ENCODE measurements around the gene ST6GALNAC5. TPM values are rescaled to one million over a fixed set of nuclear protein-coding genes. Genes with fewer than 3 reads are reported as not detected.

ST6GALNAC5 gene
- total RNA-seq, 1 donor from 2014 or later: 166 TPM

DNA sequence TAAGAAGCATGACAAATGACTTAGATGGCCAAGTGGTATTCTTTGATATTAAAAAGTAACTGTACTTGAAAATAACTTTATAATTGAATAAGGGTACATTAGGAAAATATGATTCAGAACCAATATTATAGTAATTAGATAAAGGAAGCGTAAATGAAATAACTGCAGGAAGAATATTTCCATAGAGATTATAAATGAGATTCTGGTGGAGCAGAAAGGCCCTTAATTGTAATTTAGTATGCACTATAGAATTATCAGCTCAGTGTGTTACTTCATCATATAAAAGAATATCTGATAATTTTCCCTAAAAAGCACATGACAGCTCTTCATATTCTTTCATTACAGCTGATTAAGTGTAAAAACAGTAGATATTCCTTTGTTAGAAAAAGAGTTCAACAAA, 180.3 kb downstream of the ST6GALNAC5 start:
- DNase-seq (ENCODE audit: low spot score): no peak

DNA sequence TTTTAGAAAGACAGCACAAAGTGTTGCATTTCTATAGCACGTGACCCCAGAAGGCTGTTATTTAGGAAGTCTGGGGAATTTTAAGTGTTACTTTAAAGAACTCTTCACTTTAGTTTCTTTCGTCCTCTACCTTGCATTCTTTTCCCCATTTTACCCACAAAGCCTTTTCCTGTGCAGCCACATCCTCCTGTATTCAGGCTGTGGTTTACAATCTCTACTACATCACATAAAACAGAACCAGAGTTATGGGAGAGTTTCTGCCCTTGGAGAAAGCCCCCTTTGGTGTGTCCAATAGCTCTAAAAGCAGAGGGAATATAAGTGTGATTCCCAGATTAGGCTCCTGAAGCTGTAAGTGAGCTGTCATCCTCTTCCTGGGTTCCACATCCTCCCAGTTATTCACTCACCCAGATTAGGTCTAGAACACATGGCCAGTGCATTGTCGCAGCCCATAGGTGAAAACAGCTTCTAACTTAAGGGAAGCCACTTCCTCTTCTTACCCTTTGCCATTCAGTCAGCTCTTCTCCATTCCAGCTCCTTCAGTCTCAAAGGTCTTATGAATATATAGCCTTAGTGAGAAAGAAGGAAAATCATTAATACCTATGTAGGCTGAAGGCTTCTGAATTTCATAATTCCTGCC, 180.8 kb downstream of the ST6GALNAC5 start:
- DNase-seq (ENCODE audit: low spot score): no peak

DNA sequence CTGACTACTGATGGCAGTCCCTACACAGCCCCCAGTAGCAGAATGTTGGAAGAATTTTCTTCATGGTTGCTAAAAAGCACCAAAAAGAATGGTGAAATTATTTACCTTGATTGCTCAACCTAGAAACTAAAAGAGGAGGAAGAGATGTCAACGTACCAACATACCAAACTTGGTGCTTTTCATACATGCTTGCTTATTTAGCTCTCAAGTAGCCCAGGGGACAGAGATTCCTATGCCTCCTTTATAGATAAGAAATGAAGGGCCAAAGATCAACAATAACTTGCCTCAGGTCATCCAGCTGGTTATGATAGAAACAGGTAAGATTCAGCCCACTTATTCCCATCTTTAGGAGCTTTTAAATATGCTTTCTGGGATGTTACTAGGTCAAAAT, 181.3 kb downstream of the ST6GALNAC5 start:
- DNase-seq (ENCODE audit: low spot score): no peak

DNA sequence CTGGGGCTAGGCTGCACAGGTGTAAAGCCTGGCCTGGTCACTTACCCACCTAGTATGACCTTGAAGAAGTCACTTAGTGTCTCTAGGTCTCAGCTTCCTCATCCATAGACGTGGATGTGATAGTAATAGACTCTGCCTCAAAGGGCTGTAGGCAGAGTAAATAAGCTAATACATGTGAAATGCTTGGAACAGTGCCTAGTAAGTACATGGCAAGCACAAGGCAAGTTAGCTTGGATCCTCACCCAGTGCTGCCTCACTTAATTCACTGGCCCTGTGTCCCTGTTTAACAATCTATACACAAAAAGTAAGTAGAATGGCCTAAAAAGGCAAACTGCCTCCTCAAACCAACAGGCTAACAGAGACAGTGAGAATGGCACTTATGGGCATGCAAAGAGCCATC, 184.1 kb downstream of the ST6GALNAC5 start:
- no peak for DNase-seq (ENCODE audit: low spot score)

DNA sequence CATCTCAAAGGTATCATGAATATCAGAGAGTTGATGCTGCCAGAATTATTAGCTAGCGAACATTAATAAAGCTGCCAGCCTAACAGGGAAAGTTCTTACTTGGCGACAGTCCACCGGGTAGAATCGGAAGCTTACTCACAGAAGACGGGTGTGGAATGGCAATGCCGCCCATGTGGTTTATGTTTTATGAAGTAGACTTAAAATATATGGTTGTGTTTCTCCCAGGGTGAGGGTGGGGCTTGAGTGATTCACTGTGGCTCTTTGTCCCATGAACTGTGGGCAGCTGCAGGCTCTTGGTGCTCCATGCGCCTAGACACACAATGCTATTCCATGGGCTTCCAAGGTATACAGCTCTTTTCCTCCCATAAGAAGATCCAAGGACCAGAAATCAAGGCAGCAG, 189.2 kb downstream of the ST6GALNAC5 start:
- DNase-seq (ENCODE audit: low spot score): no peak

DNA sequence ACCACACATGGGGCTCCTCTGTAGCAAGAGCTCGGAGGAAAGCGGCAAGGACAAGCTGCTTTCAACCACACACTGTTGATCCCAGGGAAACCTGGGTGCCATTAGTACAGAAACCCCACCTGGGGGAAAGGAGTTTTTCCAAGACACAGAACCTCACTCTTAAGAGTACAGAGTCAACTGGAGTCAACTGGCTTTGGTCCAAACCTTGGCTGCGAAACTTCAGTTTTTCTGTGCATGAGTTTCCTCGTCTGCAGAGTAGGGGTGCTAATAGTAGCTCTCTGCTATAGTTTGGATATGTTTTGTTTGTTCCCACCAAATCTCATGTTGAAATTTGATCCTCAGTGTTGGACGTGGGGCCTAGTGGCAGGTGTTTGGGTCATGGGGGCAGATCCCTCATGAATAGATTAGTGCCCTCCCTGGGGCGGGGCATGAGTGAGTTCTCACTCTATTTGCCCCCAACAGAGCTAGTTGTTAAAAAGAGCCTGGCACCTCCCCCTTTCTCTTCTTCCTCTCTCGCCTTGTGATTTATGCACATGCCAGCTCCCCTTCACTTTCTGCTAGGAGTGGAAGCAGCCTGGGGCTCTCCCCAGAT, 190.8 kb downstream of the ST6GALNAC5 start:
- no peak for DNase-seq (ENCODE audit: low spot score)

DNA sequence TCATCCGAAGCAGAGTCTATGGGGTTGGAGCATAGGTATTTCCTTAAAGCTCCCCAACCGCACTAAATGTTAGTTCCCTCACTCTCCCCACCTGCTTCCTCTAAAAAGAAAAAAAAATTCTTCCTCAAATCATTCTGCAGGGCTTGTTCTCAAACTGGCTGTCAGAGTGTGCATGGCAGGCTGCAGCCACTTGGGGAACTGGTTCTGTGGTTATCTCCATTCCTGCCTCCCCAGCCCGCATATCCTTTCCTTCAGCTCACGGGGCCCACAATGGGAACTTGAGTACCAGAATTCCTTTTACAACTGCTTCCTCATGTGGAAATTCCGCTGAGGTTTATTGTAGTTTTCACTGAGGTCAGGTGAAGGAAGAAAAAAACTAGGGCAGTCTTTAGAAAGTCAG, 192.7 kb downstream of the ST6GALNAC5 start:
- no peak for DNase-seq (ENCODE audit: low spot score)

DNA sequence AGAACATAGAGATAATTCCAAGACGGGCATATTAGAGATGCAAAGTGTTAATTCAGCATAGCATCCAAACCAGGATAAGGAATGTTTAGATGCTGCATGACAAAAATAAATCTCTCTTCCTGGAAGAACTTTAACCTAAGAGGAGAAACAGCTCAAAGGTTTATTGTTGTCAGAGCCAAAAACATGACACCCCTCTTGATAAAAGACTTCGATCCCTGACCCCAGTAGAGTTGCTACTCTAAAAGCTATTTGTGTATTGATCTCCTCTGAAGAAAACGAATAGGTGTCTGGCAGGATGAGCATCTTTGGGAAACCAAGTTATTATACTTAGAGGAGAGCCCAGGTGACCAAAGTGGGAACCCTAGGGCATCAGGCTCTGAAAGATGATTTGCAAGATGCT, 193.9 kb downstream of the ST6GALNAC5 start:
- DNase-seq (ENCODE audit: low spot score): no peak

DNA sequence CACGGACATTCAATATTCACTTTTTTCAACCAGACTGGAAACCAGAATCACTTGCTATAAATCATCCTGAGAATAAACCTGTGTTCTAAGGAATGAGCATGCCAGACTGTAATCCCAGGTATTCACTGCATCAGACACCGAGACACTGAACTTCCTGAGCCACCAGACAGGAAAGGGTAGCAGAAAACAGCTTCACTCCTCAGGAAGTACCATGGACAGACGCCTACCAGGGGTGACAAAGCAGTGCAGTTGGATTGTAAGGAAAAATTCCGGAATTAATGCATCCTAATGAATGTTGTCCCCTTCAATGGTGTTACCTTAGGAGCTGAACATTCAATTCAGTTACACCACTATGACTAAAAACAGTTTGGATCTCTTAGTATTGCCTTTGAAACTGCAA, 195.8 kb downstream of the ST6GALNAC5 start:
- DNase-seq (ENCODE audit: low spot score): no peak

DNA sequence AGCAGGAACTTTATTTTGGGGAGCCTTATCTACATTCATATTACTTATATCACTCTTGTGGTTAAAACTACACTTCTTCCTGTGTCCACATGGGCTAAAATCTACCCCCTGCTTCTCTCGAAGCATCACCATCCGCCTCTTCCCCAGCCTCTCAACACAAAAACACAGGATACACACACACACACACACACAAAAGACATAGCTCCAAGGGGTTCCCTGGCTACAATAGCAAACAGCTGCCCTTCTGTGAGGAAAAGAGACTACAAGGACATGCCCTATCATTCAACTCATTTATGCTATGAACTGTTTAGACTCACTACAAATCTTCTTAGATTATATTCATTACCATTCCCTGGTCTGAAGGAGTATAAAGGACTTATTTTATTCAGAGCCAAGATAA, 197.0 kb downstream of the ST6GALNAC5 start:
- no peak for DNase-seq (ENCODE audit: low spot score)

DNA sequence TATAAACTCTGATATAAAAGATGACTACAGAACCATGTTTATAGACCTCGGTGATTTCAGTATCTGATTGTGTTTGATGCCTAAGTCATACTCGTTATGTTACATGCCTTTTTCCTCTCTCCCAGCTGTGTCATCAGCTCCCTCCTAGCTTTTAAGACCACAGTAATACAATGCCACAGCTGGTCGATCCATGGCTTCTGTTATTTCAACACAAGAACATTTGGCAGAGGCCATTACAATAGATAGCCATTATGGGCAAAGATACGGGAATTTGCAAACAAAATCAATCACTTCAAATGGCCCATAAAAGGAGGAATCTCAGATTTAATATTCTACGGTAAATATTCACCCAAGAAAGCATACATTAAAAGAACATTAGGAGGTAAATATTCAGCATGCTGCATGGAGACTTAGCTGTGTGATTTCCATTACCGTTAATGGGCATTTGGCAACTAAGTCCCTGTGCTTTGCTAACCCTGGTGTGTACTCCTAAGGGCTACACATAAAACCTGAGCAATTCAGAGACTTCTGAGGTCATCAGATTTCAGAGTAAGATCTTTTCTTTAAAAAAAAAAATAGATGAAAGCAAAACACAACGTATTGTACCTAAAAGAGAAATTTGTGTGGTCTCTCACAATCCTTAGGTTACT, 198.5 kb downstream of the ST6GALNAC5 start:
- no peak for DNase-seq (ENCODE audit: low spot score)

DNA sequence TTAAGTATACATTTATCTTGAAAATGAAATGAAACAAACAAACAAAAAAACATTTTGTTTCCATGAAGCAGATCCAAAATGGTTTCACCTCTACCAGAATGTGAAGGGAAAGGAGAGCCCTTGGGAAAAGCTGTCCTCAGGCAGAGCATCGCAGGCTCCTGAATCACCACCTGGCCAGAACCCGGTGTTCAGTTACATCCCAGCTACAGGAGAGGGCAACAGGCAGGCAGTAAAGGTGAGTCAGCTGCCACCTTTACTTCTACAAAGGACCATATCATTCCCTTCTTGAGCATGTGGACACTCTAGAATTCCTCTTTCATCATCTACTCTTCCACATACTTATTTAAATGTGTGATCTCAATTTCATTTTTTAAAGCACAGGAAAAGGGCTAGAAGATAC, 200.7 kb downstream of the ST6GALNAC5 start:
- no peak for DNase-seq (ENCODE audit: low spot score)

DNA sequence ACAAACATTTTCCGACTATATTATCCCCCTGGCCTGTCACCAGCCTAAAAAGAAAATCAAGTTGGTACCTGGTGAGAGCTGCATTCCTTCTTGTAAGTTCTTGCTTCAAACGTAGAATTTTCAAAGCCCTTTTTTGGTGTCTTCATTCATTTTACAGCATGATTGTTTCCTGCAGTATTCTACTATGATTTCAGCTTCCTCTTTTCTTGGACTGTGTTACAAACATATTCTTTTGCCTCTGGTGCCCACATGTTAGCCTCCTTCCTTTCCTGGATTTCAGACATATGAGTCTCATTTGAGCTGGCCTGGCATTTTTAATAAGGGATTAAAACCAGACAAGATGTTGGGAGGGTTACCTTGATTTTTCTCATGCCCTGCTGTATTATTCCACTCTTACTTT, 209.5 kb downstream of the ST6GALNAC5 start:
- no peak for DNase-seq (ENCODE audit: low spot score)

DNA sequence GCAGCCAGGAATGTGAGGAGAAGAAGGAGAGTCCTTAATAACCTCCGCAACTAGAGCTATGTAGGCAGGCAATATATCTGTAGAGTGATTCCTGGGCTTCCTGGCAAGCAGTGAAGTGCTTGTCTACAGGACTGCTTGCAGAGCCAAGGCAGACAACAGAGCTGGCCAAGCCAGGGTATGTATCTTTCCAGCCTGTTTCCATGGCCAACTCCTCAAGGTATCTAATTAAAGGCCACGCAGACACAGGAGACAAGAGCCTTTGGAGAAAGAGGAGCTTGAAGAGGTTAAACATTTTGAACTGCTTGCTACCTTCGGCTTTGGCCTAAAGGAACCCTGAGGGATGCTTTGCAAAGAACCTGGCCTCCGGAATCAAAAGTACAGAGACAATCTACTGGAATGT, 214.6 kb downstream of the ST6GALNAC5 start:
- no peak for DNase-seq (ENCODE audit: low spot score)

DNA sequence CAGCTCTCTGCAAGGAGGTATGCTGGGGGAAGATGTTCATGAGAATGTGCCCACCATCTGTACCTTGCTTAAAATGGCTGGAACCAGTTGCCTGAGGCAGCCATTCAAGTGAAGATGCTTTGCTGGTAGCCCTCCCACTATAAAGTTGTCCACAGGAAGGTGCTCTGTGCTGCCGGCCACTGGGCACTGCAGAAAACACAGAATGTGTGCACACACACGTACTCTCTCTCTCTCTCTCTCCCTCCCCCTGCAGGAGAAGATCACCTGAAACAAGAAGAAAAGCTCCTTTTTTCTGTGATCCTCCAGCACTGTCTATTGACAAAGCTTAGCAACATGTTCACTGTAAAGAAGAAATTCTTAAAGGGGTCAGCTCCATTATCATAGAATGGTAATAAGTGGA, 217.2 kb downstream of the ST6GALNAC5 start:
- no peak for DNase-seq (ENCODE audit: low spot score)

DNA sequence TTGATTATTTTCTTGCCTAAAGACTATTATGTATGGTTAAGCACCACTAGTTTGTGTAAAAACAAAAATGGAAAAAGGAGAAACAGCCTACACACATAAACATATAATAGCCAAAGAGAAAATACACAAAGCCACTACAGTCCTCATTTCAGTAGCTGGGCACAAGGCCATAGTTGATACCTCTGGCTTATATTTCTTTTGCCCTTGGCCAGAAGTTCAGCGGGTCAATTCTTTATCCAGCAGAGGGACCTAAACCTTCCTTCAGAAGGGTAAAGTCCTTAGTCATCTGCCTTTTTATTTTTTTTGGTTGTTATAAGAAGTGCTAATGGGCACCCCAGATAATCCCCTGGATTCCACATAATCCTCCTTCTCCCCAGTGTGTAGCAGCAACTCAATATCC, 217.8 kb downstream of the ST6GALNAC5 start:
- DNase-seq (ENCODE audit: low spot score): no peak

DNA sequence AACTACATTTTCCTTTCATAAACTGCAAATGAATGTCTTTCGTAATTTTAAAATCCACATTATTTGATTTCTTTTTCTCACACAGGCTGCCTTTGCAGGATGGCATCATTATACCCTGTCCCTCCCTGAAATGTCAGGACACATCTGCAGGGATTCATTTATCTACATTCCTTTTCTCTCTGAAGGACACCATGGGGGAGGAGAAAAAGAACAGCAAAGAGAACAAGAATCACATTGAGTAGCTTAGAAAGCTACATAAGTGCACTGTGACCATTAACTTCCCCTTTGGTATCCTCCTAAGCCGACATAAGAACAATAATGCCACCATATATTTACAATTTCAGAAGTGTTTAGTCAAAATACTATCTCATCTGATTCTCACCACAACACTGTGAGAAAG, 222.5 kb downstream of the ST6GALNAC5 start:
- no peak for DNase-seq (ENCODE audit: low spot score)

DNA sequence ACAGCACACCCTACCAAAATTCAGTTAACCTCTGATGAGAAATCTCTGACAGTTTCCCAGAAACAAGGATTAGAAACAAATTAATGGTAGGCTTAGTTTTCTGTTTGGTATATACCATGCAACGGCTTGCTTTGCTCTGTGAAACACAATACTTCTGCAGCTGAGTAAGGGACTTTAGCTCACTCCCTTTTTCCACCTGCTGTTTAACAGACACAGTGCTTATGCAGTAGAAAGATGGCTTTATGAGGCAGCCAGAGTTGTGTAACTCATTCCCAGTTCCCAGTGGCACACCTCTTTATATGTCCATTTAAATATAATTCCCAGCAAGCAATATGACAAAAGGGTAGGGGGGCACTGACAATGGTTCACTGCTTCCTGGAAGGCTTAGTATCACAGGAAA, 228.0 kb downstream of the ST6GALNAC5 start:
- DNase-seq (ENCODE audit: low spot score): no peak

DNA sequence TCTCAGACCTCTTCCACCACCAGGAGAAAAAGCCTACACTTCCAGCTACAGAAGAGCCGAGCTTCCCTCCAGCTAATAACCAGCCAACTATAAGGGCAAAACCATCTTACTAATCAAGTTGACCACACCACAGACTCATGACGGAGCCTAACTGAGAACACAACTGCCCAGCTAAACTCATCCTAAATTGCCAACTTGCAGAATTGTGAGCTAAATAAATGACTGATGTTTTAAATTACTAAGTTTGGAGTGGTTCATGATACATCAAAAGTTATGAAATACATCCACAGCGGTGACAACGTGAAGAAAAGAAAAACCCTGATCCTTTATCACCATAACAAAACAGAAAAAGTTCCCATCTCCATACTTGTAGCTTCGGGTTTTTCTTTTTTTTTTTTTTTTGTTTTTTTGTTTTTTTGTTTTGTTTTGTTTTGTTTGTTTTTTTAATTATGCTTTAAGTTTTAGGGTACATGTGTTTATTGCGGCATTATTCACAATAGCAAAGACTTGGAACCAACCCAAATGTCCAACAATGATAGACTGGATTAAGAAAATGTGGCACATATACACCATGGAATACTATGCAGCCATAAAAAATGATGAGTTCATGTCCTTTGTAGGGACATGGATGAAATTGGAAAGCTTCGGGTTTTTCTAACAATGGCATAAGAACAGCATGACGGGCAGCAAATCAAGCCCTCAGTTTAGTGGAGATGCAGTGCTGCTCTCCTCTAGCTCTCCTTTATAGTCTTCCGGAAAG, 229.4 kb downstream of the ST6GALNAC5 start:
- no peak for DNase-seq (ENCODE audit: low spot score)

DNA sequence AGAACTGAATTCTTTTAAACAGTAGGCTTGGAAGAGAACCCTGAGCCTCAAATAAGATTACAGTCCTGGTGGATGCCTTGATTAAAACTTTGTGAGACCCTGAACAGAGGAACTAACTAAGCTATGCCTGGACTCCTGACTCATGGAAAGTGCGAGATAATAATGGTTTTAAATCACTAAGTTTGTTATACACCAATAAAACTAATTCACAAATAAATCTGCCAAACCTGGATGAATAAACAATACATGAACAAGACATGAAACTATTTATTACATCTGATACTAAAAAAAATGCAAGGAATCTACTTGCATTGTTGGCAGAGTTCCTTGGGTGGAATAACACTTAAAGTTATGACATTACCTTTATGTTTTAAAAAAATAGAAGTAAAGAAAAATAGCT, 233.6 kb downstream of the ST6GALNAC5 start:
- no peak for DNase-seq (ENCODE audit: low spot score)

DNA sequence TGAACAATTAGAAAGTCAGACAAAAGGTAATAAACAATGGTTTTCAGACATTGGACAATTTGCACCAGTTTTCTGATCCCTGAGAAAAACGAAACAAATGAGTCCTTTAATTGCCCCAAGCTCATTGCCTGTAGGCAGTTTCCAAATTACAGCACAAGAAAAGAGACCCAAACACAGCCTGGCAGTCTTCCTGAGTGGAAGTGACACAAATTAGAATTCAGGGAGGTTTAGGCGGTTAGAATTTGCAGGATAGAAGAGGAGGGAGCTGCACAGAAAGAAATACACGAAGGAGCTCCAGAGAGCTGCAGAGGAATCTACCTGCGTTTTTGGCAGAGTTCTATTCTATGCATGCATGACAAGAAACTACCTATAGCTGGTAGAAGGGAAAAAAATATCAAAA, 236.2 kb downstream of the ST6GALNAC5 start:
- DNase-seq (ENCODE audit: low spot score): no peak

DNA sequence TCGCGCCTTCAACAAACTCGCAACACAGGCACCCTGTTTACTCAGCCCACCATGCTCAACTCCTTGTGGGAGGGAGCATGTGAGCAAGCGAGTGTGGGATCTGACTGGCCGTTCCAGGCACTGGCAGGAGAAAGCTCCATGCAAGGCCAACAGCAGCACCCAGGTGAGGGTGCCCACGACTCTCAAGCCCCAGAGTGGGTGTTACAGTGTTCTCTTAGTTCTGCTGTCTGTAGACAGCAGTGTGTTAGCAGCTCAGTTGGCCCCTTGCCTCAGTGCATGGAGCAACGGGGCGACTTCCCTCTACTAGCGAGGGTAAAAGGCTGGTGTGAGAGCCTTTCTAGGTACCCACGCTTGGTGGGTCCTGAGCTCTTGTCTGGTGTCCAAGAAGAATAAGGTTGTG, 237.4 kb downstream of the ST6GALNAC5 start:
- no peak for DNase-seq (ENCODE audit: low spot score)

Measured in umbilical cord (tissue), 2 donors.